ENCODE data around the gene DENND4C. TPM values are rescaled to one million over a fixed set of nuclear protein-coding genes. Genes with fewer than 3 reads are reported as not detected.
"Not testable (repeated sequence)": the region's sequence is repeated elsewhere in the genome, so short reads cannot be mapped to it uniquely, and the experiment has no call there.

The DENND4C gene
- total RNA-seq, 1 donor = 65.1 TPM

- H2AFZ ChIP-seq (ENCODE audit: low read length) = no peak overlapping the region
- H3K27ac ChIP-seq (ENCODE audit: low read depth, low read length) = no peak overlapping the region
- H3K79me2 ChIP-seq (ENCODE audit: insufficient read depth, low read length) = peaks cover 78% of the 10 kb centered on the region
These were observed 25.3 kb downstream of the DENND4C start for GRCh38 chr9:19255821-19256220.

GRCh38 chr9:19259665-19260255 lies 29.3 kb downstream of the DENND4C start:
- not testable (repeated sequence) for H3K9me3 ChIP-seq (ENCODE audit: low read depth, low read length); H3K4me3 ChIP-seq (ENCODE audit: insufficient read depth, low read length); H2AFZ ChIP-seq (ENCODE audit: low read length); H3K27me3 ChIP-seq (ENCODE audit: insufficient read depth, low read length); H3K4me1 ChIP-seq (ENCODE audit: insufficient read depth, low read length); H3K36me3 ChIP-seq (ENCODE audit: insufficient read depth, low read length); H3K4me2 ChIP-seq (ENCODE audit: insufficient read depth, low read length); DNase-seq (ENCODE audit: insufficient read length, low spot score, missing footprints); H3K27ac ChIP-seq (ENCODE audit: low read depth, low read length)
- peaks cover 40% of the 10 kb centered on the region for H4K20me1 ChIP-seq (ENCODE audit: insufficient read depth, low read length)
- peaks cover 78% of the 10 kb centered on the region for H3K79me2 ChIP-seq (ENCODE audit: insufficient read depth, low read length)

More at GRCh38 chr9:19255821-19256220, 25.3 kb downstream of the DENND4C start:
- no peak for DNase-seq (ENCODE audit: insufficient read length, low spot score, missing footprints)
- H3K9me3 ChIP-seq (ENCODE audit: low read depth, low read length) = no peaks in the 10 kb centered on the region
- peaks cover 37% of the 10 kb centered on the region for H4K20me1 ChIP-seq (ENCODE audit: insufficient read depth, low read length)
- no peak overlapping the region for H3K4me3 ChIP-seq (ENCODE audit: insufficient read depth, low read length)
- H3K27me3 ChIP-seq (ENCODE audit: insufficient read depth, low read length) = no peaks in the 10 kb centered on the region
- no peak overlapping the region for H3K4me2 ChIP-seq (ENCODE audit: insufficient read depth, low read length)
- TF ChIP-seq CTCF (IDR thresholded peaks at IDR 0.05; ENCODE audit: extremely low read depth, low read depth, low read length) = no peak
- H3K36me3 ChIP-seq (ENCODE audit: insufficient read depth, low read length) = no peaks in the 10 kb centered on the region
- H3K4me1 ChIP-seq (ENCODE audit: insufficient read depth, low read length) = no peaks in the 10 kb centered on the region

GRCh38 chr9:19265602-19266001 lies 35.1 kb downstream of the DENND4C start:
- H3K27ac ChIP-seq (ENCODE audit: low read depth, low read length); H2AFZ ChIP-seq (ENCODE audit: low read length); H3K9me3 ChIP-seq (ENCODE audit: low read depth, low read length); H3K36me3 ChIP-seq (ENCODE audit: insufficient read depth, low read length); DNase-seq (ENCODE audit: insufficient read length, low spot score, missing footprints); H3K27me3 ChIP-seq (ENCODE audit: insufficient read depth, low read length); H3K4me2 ChIP-seq (ENCODE audit: insufficient read depth, low read length); H3K4me1 ChIP-seq (ENCODE audit: insufficient read depth, low read length); H3K4me3 ChIP-seq (ENCODE audit: insufficient read depth, low read length): not testable (repeated sequence)
- peaks cover 86% of the 10 kb centered on the region for H3K79me2 ChIP-seq (ENCODE audit: insufficient read depth, low read length)
- H4K20me1 ChIP-seq (ENCODE audit: insufficient read depth, low read length) = peaks cover 60% of the 10 kb centered on the region

GRCh38 chr9:19266778-19267384 lies 36.4 kb downstream of the DENND4C start:
- not testable (repeated sequence) for H3K4me3 ChIP-seq (ENCODE audit: insufficient read depth, low read length); H3K4me1 ChIP-seq (ENCODE audit: insufficient read depth, low read length); H3K4me2 ChIP-seq (ENCODE audit: insufficient read depth, low read length); H3K36me3 ChIP-seq (ENCODE audit: insufficient read depth, low read length); H3K27ac ChIP-seq (ENCODE audit: low read depth, low read length); DNase-seq (ENCODE audit: insufficient read length, low spot score, missing footprints); H3K27me3 ChIP-seq (ENCODE audit: insufficient read depth, low read length); H2AFZ ChIP-seq (ENCODE audit: low read length); H3K9me3 ChIP-seq (ENCODE audit: low read depth, low read length)
- Histone ChIP-seq H4K20me1 (ENCODE audit: insufficient read depth, low read length) (peaks cover 56% of the 10 kb centered on the region), H3K79me2 (ENCODE audit: insufficient read depth, low read length) (peaks cover 85% of the 10 kb centered on the region)

- H3K4me2 ChIP-seq (ENCODE audit: insufficient read depth, low read length) = no peak overlapping the region
- H3K4me1 ChIP-seq (ENCODE audit: insufficient read depth, low read length) = no peaks in the 10 kb centered on the region
- H3K27me3 ChIP-seq (ENCODE audit: insufficient read depth, low read length) = no peaks in the 10 kb centered on the region
- H2AFZ ChIP-seq (ENCODE audit: low read length) = no peak overlapping the region
- no peak overlapping the region for H3K27ac ChIP-seq (ENCODE audit: low read depth, low read length)
- no peaks in the 10 kb centered on the region for H3K36me3 ChIP-seq (ENCODE audit: insufficient read depth, low read length)
- DNase-seq (ENCODE audit: insufficient read length, low spot score, missing footprints) = no peak
- H3K9me3 ChIP-seq (ENCODE audit: low read depth, low read length) = no peaks in the 10 kb centered on the region
- H3K79me2 ChIP-seq (ENCODE audit: insufficient read depth, low read length) = peaks cover 80% of the 10 kb centered on the region
- peaks cover 48% of the 10 kb centered on the region for H4K20me1 ChIP-seq (ENCODE audit: insufficient read depth, low read length)
- H3K4me3 ChIP-seq (ENCODE audit: insufficient read depth, low read length) = no peak overlapping the region
- TF ChIP-seq CTCF (IDR thresholded peaks at IDR 0.05; ENCODE audit: extremely low read depth, low read depth, low read length) = no peak
These were observed 39.1 kb downstream of the DENND4C start for GRCh38 chr9:19269582-19269981.

All from osteoblast (primary cell).